WTC11 (cell line): Measurements from ENCODE around the gene TRIM74.
"Not testable (repeated sequence)": the region's sequence is repeated elsewhere in the genome, so short reads cannot be mapped to it uniquely, and the experiment has no call there.

Experiments used
- ATF1 ChIP-seq: sonication (generic); formaldehyde crosslinking; IDR thresholded peaks from 2 replicates; pipeline ENCODE4 v1.8.1; 2023; ENCODE audit warnings: mild to moderate bottlenecking, moderate library complexity, missing genetic modification reagents
- CREB1 ChIP-seq: sonication (generic); formaldehyde crosslinking; IDR thresholded peaks from 2 replicates; pipeline ENCODE4 v1.8.0; 2023; ENCODE audit warnings: mild to moderate bottlenecking, missing genetic modification reagents
- CTCF ChIP-seq: fragments of 200-600 bp; IDR thresholded peaks from 2 replicates; pipeline ENCODE4 v1.8.0; 2022; ENCODE audit warnings: antibody characterized with exemption
- FOXP1 ChIP-seq: sonication (generic); formaldehyde crosslinking; IDR thresholded peaks from 2 replicates; pipeline ENCODE4 v1.8.0; 2022; ENCODE audit warnings: missing genetic modification reagents, mild to moderate bottlenecking, moderate library complexity, borderline replicate concordance
- GABPB1 ChIP-seq: sonication (generic); formaldehyde crosslinking; IDR thresholded peaks from 2 replicates; pipeline ENCODE4 v1.8.1; 2023; ENCODE audit warnings: mild to moderate bottlenecking, missing genetic modification reagents
- GTF2I ChIP-seq: fragments of 250-450 bp; sonication (Bioruptor Pico); conservative IDR thresholded peaks from 2 replicates; pipeline ENCODE4 v1.4.0; 2021; ENCODE audit warnings: mild to moderate bottlenecking
- JUN ChIP-seq: sonication (generic); formaldehyde crosslinking; IDR thresholded peaks from 2 replicates; pipeline ENCODE4 v1.8.0; 2023; ENCODE audit warnings: mild to moderate bottlenecking, missing genetic modification reagents
- KAT7 ChIP-seq: sonication (generic); formaldehyde crosslinking; IDR thresholded peaks from 2 replicates; pipeline ENCODE4 v1.8.1; 2023; ENCODE audit warnings: missing genetic modification reagents, mild to moderate bottlenecking, borderline replicate concordance
- MAX ChIP-seq: sonication (generic); formaldehyde crosslinking; IDR thresholded peaks from 2 replicates; pipeline ENCODE4 v1.8.0; 2022; ENCODE audit warnings: mild to moderate bottlenecking, missing genetic modification reagents
- PREB ChIP-seq: sonication (generic); formaldehyde crosslinking; IDR thresholded peaks from 2 replicates; pipeline ENCODE4 v1.8.1; 2022; ENCODE audit warnings: mild to moderate bottlenecking, missing genetic modification reagents, moderate library complexity, borderline replicate concordance
- SP1 ChIP-seq: sonication (generic); formaldehyde crosslinking; conservative IDR thresholded peaks from 2 replicates; pipeline ENCODE4 v1.8.1; 2022; ENCODE audit warnings: missing genetic modification reagents
- ZNF263 ChIP-seq: sonication (generic); formaldehyde crosslinking; IDR thresholded peaks from 2 replicates; pipeline ENCODE4 v1.8.1; 2022; ENCODE audit warnings: low read depth, mild to moderate bottlenecking, moderate library complexity, missing genetic modification reagents
- ZSCAN18 ChIP-seq: fragments of 250-450 bp; sonication (Bioruptor Pico); IDR thresholded peaks from 2 replicates; pipeline ENCODE4 v2.1.2; 2022; ENCODE audit warnings: mild to moderate bottlenecking, moderate library complexity

GRCh38 chr7:72960029-72960428, 9.2 kb downstream of the TRIM74 start:
- not testable (repeated sequence) for TF ChIP-seq FOXP1; CTCF; ZSCAN18 (CRISPR knock-in tag); JUN (CRISPR knock-in tag); SP1 (CRISPR knock-in tag); KAT7; GABPB1 (CRISPR knock-in tag); GTF2I (CRISPR knock-in tag); PREB (CRISPR knock-in tag); MAX (CRISPR knock-in tag); ZNF263; ATF1 (CRISPR knock-in tag); CREB1 (CRISPR knock-in tag)
